ENCODE results near the gene DOCK2.

DNA sequence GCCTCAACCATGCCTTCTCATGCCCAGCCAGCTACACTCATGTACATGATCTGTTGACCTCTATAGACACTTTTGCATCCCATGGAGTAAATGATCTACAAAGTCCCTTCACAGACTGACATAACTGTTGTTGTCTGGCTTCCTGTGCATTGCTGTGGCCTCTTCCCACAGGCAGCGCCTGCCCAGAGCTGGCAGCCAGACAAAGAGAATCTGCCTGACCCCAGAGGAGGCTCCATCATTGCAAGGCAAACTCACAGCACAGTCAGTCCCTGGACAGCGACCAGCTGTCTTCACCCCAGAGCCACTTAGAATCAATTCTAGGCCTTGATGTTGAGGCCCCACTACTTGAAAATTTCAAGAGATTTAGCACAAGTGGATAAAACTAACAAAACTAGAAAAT lies 277.7 kb downstream of the DOCK2 start:
- TF ChIP-seq, protein P1, sequence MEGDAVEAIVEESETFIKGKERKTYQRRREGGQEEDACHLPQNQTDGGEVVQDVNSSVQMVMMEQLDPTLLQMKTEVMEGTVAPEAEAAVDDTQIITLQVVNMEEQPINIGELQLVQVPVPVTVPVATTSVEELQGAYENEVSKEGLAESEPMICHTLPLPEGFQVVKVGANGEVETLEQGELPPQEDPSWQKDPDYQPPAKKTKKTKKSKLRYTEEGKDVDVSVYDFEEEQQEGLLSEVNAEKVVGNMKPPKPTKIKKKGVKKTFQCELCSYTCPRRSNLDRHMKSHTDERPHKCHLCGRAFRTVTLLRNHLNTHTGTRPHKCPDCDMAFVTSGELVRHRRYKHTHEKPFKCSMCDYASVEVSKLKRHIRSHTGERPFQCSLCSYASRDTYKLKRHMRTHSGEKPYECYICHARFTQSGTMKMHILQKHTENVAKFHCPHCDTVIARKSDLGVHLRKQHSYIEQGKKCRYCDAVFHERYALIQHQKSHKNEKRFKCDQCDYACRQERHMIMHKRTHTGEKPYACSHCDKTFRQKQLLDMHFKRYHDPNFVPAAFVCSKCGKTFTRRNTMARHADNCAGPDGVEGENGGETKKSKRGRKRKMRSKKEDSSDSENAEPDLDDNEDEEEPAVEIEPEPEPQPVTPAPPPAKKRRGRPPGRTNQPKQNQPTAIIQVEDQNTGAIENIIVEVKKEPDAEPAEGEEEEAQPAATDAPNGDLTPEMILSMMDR (IDR thresholded peaks at IDR 0.05 in 4 of 5, conservative IDR thresholded peaks at IDR 0.05 in 1 of 5), result no peak
- TF ChIP-seq POLR2A (IDR thresholded peaks at IDR 0.05), result no peak
